HG02759 (cell line): ENCODE data around the gene MNX1.

Experiments used
- ATAC-seq: cut with Tn5 transposase; IDR thresholded peaks from one replicate; pipeline ENCODE4 v1.9.1; 2021; ENCODE audit warnings: mild to moderate bottlenecking, moderate library complexity; ENCODE audit not compliant: unreplicated experiment

The MNX1 gene

DNA sequence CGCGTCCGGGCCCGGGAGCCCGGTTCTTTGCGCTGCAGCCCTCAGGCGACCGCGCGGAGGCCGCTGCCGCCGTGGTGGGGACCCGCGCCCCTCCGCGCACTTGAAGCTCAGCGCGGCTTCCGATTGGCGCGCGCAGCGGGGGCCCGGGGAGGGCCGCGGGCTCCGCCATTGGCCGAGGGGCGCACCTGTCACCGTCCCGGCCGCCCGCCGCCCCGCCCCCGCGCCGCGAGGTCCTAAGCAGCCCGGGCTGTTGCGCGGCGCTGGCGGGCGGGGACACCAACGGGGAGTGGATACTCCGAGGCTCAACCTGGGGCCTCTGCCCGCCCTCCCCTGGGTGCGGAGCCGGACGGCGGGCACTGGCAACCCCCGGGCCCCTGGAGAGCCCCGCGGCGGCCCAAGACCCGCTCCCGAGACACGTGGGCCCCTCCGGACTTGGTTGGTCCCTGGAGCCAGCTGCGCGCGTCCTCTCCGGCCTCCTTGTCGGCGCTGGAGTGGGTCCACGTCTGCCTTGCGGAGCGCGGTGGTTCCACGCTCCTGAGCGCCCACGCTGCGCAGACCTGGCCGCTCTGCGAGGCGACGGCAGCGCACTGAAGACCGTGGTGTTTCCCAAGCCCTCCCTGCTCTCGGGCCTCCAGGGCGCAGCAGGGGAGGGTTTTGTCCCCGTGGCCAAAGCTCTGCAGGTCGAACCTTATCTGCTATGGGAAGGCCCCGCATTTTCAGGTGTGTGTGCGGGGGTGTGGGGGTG lies at the start of gene MNX1:
Gene MNX1, minus strand, starts transcription at position 76 of the 745 bp plus-strand sequence. CDS start 313 bp downstream, outside the sequence.
- ATAC-seq: peak; percentile 80

DNA sequence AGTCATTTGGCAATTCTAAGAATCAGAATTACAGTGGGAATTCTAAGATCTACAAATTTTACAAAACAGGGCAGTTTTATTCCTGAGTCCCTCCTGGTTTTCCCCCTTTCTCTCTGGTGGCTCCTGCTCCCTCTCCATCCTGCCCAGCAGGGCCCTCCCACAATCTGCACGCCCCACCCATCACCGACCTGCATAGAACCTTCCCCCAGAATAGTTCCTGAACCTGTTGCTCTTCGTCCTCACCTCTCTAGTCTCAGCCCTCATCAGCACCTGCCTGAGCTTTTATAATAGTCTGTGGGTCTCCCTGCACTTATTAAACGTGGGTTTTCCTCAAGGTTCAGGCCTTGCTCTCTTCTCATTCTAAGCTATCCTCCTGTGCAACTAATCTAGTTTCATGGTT lies 49.1 kb upstream of the MNX1 start:
- no peak for ATAC-seq

GRCh38 chr7:157058701-157059100 lies 48.2 kb upstream of the MNX1 start:
- ATAC-seq: no peak

DNA sequence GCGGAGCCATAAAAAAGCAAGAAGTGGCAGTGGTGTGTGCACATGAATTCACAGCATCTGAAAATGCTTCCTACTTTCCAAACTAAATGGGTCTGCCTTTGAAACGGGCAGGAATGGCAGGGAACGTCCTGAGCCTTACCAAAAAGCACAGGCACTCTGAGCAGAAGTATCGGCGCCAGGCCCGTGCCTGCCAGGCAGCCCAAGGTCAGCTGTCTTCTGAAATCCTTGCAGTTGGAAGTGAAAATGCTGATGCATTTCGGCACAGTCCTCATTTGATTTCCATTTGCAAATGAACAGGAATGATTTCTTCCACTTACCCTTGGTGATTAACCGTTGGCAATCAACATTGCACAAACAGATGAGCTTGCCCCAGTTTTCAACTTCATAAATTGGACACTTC lies 47.6 kb upstream of the MNX1 start:
- ATAC-seq: no peak

DNA sequence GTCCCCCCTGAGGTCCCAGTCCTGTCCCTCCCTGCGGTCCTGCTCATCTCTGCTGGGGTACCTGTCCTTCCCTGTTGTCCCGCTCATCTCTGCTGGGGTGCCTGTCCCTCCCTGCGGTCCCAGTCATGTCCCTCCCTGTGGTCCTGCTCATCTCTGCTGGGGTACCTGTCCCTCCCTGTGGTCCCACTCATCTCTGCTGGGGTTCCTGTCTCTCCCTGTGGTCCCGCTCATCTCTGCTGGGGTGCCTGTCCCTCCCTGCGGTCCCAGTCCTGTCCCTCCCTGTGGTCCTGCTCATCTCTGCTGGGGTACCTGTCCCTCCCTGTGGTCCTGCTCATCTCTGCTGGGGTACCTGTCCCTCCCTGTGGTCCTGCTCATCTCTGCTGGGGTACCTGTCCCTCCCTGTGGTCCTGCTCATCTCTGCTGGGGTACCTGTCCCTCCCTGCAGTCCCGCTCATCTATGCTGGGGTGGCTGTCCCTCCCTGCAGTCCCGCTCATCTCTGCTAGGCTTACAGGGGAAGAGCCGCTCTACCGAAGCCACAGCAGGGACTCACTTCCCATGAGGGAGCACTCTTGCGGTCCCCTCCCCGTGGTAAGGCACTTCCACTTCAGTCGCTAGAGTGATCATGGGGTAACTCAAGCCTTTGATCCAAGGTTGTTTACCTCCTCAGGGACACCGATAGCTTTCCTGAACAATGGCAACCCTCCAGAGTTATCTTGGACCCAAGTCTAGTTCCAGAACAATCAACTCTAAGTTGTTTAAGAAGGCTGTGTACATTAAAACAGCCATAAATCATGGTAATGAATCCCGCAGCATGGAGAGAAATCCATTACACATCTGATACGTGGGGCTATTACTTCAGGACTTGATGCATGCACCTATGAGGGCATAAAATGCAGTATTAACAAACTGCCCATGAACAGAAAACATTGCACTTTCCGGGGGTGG lies 46.8 kb upstream of the MNX1 start:
- ATAC-seq: no peak

DNA sequence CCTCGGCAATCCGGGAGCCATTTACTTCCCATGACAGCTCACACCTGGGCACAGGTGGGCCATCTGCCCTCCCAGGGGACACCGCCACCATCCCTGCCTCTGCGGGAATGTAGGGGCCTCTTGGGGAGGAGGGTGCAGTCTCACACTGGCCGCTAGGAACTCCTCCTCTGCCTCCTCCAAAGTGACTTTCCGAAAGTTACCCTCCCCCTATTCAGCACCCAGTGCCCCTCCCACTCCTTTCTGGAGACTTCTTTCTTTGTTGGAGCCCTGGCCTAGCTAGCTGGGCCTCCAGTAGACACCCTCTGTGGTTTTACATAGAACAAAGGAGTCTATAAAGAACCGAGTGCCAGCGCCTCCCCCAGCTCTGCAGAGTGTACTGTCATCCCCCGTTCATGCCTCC lies 45.8 kb upstream of the MNX1 start:
- ATAC-seq: no peak

DNA sequence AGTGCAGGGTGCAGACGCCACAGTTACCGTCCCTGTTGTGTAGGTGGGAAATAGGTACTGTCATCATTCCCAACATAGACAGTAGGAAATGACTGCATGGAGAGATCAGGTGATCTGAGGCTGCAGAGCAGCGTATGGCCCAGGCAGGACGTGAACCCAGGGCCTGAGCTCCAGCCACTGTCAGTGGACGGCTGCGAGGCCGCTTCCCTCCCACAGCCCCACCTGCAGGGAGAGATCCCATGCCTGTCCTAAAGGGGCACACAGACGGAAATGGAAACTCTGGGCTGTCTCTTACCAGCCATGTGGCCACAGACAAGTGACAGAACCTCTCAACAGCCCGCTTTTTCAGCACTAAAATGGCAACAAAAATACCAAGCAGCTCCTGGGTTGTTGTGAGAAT lies 44.5 kb upstream of the MNX1 start:
- no peak for ATAC-seq

DNA sequence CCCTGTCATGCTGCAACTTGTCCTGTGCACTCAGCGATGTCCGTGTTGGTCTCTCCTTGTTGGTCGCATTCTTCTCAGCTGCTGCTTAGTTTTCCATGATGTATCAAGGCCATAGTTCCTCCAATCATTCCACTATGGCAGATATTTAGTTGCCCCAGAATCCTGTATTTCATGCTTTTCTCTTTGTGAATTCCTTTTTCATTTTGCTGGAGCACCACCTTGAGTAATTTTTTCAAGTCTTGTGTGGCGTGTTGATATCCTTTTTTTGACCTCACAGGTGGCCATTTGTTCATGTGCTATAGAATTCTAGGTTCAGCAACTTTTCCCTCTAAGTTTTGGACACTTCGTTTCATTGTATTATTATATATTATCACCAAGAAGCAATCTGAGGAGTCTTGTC lies 42.7 kb upstream of the MNX1 start:
- ATAC-seq: no peak

GRCh38 chr7:157047148-157047547 lies 36.7 kb upstream of the MNX1 start:
- no peak for ATAC-seq

- ATAC-seq: no peak
Measured at GRCh38 chr7:157046681-157047080, 36.2 kb upstream of the MNX1 start.

DNA sequence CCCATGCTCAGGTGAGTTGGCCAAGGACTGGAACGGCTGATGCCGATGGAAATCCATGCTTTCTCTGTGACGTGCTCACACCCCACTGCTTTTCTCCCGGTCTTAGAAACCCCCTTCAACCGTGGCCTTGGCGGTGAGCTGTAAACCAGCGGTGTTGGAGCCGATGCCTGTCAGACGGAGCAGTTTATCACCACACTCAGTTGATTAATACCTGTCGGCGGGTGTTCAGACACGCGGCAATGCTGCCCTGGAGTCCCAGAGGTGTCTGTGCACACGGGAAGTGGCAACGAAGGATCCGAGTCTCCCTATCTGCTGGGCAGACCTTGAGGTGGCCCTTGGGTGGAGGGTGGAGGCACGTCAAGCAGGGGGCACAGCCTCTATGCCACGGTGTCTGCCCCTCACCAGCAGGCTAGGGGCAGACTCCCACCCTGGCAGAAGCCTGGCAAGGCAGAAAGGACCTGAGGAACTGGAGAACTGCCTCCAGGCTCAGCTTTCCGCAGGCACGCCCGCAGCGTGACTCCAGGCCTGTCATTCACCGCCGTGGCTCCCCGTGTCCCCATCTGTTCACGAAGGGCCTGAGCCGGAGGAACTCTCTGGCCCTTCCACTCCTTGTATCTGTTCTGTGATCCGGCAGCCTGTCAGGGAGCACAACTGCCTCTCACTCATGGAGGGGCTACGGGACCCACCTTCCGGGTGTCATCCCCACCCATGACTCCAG lies 34.6 kb upstream of the MNX1 start:
- ATAC-seq: no peak

- no peak for ATAC-seq
Measured at GRCh38 chr7:157044147-157044687, 33.8 kb upstream of the MNX1 start.

- ATAC-seq: no peak
Measured at GRCh38 chr7:157043745-157044144, 33.3 kb upstream of the MNX1 start.

- ATAC-seq: no peak
Measured at GRCh38 chr7:157041514-157042277, 31.2 kb upstream of the MNX1 start.

DNA sequence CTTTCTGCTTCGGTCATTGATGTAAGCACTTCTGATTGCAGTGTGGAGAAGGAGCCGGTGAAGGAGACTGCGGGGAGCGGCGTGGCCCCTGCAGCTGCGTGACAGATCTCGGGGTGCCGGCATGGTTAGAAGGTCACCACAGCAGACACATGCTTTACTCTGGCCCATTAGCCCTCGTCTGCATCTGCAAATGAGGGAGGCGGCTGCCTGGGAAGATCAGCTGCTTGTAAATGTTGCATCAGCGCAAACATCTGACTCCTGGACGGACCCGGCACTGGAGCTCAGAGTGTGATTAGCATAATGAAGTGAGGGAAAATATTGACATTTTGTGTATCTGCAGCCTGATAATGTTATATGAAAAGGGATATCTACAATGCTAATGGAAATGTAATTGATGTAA lies 30.5 kb upstream of the MNX1 start:
- no peak for ATAC-seq

DNA sequence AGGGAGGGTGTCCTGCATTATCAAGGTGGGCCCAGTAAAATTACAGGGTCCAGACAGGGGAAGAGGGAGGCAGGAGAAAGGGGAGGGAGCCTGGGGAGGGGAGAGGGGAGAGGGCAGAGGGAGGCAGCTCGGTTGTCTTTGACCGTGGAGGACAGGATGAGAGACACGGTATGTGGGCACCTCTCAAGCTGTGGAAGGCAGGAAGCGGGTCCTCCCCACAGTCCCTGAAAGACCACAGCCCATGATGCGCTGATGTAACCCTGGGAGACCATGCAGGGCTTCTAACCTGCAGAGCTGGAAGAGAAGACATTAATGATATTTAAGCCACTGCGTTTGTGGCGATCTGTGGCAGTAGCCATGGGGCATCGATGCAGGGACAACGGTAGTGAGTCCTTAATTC lies 27.2 kb upstream of the MNX1 start:
- no peak for ATAC-seq

- ATAC-seq: no peak
Measured at GRCh38 chr7:157037028-157037427, 26.6 kb upstream of the MNX1 start.

- no peak for ATAC-seq
Measured at GRCh38 chr7:157035979-157036378, 25.5 kb upstream of the MNX1 start.

- ATAC-seq: no peak
Measured at GRCh38 chr7:157035302-157035701, 24.8 kb upstream of the MNX1 start.
